GM18520 (cell line): Measurements from ENCODE around the gene PARP11.

Experiments used
- ATAC-seq: cut with Tn5 transposase; IDR thresholded peaks from one replicate; pipeline ENCODE4 v1.9.1; 2021; ENCODE audit not compliant: unreplicated experiment

PARP11 gene, protein sequence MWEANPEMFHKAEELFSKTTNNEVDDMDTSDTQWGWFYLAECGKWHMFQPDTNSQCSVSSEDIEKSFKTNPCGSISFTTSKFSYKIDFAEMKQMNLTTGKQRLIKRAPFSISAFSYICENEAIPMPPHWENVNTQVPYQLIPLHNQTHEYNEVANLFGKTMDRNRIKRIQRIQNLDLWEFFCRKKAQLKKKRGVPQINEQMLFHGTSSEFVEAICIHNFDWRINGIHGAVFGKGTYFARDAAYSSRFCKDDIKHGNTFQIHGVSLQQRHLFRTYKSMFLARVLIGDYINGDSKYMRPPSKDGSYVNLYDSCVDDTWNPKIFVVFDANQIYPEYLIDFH

DNA sequence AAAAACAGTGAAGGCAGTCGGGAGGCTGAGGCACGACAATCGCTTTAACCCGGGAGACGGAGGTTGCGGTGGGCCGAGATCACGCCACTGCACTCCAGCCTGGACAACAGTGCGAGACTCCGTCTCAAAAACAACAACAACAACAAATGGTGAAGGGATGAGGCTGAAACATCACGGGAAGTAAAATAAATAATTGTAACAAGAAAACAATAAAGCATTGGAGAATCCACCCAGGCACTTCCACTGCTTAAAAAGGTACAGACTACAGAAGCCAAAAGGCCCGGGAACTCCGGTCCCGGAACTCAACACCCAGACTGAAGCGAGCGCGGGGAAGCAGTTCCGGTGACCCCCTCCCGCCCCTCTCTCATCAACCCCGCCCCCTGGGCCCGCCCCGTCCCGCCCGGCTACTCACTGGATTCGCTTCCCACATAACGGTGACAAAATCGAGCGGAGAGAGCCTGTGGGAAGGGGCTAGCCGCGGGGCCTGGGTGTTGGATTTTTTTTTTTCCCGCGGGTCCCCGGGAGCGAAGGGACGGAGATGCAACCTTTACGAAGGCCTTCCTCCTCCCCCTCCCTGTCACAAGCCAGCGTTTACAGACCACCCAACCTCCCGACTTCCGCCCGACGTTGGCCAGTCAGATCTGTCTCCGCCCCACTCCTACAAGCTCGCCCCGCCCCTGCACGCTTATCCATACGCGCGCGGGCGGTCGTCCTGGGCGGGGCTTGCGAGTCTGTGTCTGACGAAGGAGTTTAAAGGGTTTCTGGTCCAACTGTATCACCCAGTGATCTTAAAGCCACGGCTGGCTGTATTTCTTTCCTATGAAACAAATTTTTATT is at the start of gene PARP11:
Gene PARP11, minus strand, starts transcription at position 600 of the 837 bp plus-strand sequence. Its CDS starts 170 bp downstream, at position 430.
- ATAC-seq = peak; percentile 87

DNA sequence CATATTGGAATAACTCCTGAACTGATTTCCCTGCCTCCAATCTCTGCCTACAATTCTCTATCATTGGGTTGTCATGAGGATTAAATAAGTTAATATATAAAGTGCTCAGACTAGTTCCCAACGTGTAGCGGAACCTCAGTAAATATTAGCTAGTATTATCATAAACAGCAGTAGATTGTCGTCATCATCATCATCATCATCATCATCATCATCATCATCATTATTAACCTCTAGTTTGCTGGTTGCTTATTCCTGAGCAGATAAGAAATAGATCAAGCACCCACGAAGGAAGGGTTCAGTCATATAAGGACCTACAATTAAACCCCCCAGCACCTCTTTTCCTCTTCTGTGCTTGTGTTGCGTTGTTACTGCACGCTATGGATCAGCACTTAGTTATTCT is 48.8 kb upstream of the PARP11 start:
- no peak for ATAC-seq

DNA sequence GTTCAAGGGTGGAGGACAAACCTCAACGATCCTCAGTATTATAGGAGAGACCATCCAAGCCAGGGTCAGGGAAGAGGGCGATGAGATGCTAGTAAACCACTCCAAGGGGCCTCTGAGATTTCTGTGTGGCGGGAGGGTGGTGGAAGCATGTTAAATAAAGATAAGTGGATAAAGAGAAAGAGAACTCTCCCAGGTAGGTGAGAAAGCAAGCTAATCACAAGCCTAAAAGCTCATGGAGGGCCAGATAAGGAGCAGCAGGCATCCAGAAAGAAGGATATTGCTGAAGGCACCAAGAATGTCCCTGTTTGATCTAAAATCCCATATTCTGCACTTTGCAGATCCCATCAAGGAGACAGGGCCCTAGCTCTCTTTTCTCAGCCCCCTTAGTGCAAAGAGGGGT is 48.3 kb upstream of the PARP11 start:
- no peak for ATAC-seq

DNA sequence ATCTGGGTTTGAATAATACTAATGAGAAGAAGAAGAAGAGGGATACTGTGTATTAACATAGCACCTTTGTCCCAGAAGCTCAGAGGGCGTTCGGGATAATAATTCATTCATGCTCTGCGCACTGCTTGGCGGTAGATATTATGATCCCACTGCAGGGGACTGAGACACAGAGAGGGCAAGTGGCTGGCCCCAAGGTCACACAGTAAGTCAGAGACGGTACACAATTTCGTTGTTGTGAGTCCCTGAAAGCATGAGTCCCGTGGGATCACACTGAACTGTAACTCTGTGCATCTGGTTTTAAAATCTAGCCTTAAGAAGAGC is 47.9 kb upstream of the PARP11 start:
- no peak for ATAC-seq

DNA sequence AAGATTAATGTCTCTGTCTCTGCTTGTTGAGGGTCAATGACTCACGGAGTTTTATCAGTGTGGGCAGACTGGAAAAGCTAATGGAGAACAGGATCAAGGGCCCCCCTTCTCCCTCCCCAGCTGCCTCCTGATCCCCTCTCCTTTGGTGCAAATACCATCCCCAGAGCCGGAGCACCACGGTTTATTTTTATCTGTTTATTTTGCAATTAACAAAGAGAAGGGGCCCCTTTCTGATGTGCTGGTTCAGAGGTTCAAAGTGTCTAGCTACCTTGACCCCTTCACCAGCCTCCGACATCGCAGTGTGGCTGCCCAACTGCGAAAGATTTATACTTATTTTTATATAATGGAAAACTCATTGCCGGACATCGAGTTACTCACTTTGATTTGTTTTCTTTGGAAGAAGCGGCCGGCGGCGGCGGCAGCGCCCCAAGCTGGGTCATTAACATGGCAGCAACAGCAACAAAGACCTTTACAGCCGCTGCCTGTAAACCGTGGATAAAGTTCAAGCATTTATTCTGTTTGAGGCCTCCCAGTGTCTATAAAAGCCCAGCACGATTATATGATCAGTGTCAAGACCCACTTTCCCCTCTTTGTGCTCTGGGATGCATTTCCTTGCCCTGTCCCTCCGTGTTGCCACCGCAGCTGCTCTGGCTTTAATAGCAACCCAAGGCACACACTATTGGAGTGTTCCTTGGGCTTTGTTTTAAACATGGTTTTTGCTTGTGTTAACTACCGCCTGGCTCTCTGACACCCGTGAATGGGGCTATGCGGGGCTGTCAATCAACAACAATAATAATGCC is 47.4 kb upstream of the PARP11 start:
- no peak for ATAC-seq

DNA sequence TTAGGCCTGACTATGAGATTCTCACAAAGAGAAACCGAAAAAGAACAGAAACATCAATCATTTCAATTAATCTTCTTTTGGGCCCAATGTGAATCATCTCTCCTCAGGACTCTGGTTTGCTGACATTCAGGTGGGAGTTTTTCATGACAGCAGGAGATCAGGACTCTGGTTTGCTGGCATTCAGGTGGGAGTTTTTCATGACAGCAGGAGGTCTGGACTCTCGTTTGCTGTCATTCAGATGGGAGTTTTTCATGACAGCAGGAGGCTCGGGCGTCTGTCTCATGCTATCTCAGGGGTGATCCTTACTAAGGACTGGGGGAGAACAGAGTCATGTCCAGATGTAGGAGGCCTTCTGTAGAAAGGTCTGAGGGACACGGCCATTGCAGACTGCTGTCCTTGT is 40.1 kb upstream of the PARP11 start:
- ATAC-seq = no peak

DNA sequence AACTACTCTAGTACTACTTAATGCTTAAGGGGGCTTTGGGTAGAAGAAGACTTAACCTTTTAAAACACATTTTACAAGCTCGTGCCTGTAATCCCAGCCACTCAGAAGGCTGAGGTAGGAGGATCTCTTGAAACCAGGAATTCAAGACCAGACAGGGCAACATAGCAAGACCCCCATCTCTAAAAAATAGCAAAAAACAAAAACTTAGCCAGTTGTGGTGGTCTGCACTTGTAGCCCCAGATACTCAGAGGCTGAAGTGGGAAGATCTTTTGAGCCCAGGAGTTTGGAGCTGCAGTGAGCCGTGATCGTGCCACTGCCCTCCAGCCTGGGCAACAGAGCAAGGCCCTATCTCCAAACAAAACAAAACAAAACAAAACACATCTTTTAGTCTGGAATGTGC is 39.7 kb upstream of the PARP11 start:
- ATAC-seq = no peak

DNA sequence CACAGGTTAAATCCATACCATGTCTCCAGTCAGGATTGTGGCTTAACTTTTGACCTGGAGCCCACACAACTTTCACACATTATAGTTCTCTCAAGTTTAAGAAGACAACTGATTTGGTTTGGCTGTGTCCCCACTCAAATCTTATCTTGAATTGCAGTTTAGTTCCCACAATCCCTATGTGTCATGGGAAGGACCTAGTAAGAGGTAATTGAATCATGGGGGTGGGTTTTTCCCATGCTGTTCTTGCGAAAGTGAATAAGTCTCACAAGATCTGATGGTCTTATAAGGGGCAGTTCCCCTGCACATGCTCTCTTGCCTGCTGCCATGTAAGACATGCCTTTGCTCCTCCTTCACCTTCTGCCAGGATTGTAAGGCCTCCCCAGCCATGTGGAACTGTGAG is 38.2 kb upstream of the PARP11 start:
- ATAC-seq = no peak

DNA sequence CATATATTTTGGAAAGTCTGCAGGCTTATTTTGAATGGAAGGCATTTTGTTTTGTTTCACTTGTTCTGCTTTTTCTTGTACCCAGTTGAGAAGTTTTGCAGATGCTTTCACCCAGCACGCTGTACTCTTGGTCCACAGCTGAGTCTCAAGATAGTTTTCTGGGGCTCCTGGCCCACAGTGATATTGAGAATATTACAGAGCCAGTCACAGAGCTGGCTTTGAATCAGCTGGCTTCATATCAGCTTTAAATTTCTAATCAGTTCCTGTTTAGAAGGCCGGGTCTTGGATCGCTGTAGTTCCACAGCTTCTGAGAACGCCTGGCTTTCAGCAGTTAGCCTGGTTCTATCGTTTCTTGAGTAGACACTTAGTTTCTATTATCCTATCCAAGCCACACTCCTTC is 32.5 kb upstream of the PARP11 start:
- no peak for ATAC-seq

DNA sequence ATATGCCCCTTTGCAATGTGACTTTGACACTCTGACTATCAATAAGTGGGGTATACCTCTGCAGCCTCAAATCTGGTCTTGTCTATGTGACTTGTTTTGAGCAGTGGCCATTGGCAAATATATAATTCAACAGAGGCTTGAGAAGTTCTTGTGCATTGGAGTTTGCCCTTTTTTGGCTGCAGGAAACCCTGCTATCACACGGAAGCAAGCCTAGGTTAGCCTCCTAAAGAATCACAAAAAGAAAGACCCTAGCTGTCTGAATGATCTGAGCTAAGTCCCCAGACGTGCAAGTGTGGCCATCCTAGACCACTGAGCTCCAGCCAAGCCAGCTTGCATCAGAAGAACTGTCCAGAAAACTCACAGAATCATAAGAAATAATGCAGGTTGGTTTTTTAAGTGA is 31.8 kb upstream of the PARP11 start:
- ATAC-seq = no peak

DNA sequence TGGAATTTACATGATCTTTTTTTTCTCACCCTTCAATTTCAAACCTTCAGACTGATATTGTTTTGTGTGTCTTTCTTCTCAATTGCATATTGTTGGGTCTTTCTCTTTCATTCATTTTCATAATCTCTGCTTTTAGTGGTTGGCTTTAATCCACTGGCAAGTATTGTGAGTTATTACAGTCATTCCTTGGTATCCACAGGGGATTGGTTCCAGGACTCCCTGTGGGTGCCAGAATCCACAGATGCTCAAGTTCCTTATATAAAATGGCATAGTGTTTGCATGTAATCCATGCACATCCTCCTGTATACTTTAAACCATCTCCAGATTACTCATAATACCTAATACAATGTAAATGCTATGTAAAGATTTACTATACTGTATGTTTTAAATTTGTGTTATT is 29.7 kb upstream of the PARP11 start:
- ATAC-seq = no peak

DNA sequence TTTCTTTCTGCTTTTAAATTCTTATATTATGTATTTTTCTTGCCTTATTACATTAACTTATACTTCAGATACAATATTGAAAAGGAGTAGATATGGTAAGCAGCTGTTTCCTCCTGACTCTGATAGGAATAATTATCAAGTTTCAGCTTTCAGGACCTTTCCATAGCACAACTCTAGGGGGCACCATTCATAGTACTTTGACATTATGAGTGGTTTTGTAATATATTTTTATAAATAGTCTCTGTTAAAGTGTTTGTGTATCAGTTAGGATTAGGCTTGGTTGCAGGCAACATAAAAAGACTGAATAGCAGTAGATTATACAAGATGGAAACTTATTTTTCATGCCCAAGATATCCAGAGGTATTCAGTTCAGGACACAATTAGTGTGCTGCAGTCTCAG is 27.9 kb upstream of the PARP11 start:
- ATAC-seq = no peak

DNA sequence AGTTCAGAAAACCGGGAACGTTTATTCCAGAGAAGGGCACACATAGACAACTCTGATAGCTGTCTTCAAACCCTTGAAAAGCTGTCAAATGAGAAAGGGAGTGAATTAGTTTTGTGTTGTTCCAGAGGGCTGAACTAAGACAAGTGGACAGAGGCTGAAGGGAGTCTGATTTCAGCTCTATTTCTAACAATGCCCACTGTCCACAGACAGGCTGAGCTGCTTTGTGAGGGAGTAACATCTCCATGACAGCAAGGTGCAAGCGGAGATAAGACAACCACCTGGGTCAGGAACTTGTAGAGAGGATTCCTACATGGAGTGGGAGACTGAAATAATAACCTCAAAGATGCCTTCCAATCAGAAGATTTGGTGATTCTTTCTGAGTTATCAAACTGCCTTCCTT is 25.6 kb upstream of the PARP11 start:
- ATAC-seq = no peak

DNA sequence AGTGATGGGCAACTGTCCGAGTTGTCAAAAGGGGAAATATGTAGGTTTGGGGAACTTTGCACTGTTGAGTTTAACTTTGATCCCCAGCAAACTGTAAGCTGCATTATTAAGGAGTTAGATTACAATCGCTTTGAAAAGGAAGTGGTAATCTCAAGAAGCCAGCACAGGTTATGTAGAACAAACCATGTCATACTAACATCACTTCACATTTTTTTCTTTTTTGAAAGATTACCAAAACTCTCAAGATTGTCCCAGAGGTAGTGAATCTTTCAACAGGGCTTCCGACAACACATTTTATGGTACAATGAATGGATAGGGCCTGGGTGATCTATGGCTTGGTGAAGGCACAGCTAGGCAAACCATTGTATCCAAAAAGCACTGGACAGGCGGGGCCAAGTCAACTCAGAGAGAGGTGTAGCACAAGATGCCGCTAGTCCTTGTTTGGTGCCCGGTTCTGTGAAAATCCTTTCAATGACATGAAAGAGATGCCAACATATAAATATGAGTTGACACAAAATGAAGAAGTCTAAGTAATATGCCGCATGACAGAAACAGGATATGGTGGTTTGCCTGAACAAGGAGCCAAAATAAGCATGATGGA is 24.3 kb upstream of the PARP11 start:
- ATAC-seq = no peak

DNA sequence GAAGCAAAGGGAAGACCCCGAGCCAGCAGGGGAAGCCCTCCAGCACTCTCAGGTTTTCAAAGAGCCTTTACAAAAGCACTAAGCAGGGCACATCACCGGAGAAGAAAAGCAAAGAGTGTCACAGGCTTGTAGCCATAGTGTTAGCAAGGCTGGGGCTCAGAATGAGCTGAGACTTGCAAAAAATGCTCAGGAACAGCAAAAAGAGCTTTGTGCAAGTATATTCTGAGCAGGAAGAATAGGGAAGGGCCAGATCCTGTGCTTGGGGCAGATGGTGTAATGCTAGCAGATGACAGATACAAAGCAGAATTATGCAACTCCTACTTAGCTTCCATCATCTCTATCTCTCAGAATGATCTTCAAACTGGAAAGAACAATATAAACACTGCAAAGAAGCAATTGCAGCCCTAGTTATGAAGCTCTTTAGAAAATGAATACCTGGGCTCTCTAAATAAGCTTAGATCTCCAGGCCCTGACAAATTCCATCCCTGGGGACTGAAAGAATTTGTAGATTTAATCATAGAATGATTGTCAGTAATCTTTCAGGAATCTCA is 23.7 kb upstream of the PARP11 start:
- no peak for ATAC-seq

DNA sequence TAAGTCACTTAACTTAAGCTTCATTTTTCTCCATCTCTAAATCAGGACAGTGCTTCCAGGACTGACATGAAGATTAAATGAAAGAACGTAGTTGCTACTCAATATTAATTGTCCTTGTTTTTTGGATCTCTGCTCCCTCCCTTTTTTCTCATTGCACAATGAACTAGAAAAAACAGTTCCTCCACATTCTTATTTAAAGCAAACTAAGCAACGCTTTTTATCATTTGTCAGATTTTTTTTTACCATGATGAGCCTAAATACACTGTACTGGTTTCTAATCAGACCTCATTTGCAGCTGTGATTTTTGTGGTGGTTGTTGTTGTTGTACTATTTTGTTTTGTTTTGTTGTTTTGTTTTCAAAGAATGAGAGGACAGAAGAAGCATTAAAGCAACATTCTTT is 23.2 kb upstream of the PARP11 start:
- no peak for ATAC-seq

DNA sequence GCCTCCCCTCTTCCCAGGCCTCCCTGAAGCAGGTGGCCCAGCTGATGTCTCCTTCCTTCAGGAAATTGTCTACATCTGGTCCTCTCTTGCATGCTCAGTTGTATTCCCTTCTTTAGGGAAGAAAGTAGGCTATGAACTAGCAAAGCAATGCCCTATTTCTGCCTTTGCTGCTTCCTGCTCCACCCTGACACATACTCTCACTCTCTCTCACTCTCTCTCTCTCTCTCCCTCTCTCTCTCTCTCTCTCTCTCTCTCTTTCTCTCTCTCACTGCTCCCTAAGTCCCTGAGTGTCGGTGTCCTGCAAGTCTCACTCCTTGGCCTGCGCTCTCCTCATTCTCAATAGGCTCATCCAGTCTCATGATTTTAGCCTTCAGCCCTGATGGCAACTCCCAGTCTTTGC is 19.4 kb upstream of the PARP11 start:
- ATAC-seq = no peak

DNA sequence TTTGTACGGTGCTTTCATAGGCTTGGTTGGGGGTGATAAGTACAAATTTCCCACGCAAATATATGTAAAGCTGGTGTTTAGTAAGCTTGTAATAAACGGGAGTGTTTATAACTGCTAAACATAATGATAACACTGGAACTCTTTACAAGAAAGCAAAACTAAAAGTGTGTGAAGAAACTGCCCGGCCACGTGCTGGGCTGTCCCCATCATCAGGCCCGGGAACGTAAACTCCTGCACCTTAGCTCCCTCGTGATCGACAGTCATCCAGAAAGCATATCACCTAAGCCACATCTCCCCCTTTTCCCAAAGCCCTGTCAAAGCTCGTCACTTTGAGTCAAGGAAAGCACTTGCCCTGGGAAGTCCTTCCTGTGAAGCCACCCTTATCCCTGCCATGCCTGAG is 18.0 kb upstream of the PARP11 start:
- ATAC-seq = no peak

DNA sequence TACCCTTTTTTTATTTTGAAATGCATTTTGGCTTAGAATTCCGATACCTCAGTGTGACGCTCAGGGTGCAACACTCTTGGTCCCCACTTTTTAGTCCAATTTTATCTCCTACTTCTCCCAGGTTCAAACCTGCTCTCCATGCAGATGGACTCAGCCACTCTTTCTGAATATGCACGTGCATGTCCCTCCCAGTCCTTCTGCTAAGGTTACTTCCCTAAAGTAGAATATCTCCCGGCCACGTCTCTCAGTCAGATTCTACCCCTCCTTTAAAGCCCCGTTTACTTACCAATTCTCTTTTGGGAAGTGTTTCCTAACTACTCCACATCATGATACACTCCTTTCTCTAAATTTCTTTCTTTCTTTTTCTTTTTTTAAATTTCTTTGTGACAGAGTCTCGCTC is 15.5 kb upstream of the PARP11 start:
- no peak for ATAC-seq

DNA sequence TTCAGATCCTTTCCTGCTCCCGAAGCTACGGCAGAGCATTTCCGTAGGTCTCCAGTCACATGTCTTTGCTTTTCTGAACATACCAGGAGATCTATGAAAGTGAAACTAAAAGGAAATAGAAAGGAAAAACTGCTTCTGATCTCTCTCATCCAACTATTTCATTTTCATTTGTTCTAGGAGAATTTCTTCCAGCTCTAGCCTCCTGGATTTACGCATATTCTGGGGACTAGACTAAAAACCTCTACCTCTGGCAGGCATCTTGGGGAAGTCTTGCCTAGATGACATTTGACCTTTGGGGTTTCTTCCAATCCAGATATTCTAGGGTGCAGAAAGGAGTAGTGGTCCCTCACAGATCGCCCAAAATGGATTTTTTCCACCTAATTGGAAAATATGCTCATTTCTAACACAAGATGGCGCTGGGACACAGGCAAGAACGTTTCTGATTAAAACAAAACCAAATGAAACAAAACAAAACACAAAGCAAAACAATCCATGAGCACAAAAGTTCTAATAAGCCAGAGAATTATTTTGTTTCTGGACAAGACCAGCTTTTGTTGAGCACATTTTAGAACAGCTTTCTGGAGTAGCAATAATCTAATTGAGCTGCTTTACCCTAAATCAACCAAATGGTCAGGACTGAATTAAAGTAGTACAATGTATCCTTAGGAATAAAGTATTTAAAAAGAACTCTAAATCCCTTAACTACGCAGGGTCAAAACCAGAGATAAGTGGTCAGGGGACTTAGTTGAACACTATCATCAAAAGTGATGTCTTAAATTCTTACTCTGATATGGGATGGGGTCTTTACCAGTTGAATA is 12.3 kb upstream of the PARP11 start:
- ATAC-seq = no peak
